ENCODE data around the gene CHCHD6. TPM values are rescaled to one million over a fixed set of nuclear protein-coding genes. Genes with fewer than 3 reads are reported as not detected.

CHCHD6 gene
- total RNA-seq, 2 experiments from 2014 or later = 17.2 to 17.7 TPM

DNA sequence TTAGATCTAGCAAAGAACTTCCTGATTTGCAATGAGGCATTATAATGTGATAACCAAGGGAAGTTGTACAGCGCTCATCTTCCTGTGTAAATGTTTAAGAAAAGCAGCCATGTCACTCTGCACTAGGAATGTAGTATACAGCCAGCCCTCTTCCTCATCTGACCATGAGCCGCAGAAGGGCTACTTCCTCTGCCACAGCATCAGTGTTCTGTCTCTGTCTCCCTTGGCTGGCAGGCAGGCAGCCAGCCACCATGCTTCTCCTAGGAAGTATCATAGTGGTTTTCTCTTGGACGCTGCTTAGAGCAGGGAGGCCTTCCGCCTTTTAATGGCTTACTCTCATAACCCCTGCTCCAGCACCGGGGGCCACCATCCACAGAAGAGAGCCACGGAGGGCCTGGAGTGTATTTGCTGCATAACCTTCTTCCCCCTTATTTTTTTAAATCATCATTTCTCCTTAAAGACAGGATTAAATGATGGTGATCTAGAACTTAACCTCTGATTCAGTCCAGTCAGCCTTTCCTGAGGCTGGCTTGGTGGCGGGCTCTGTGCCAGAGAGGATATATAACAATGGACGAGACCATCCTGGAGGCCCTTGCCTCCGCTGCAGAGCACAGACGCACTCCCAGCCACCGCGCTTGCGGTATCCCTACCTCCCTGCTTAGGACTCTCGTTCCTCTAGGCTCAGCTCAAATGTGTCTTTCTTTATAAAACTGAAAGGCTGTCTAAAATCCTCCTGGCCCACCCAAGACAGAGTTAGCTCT is 221.6 kb downstream of the CHCHD6 start:
- Mint-ChIP-seq H3K9me3 (no peaks in the 10 kb centered on the region), H3K27me3 (ENCODE audit: low read depth) (no peaks in the 10 kb centered on the region), H3K27ac (no peak overlapping the region), H3K36me3 (ENCODE audit: low read depth) (peaks cover 2% of the 10 kb centered on the region), H3K4me1 (ENCODE audit: low read depth) (no peaks in the 10 kb centered on the region), H3K4me3 (no peak overlapping the region)
- DNase-seq = no peak
- CTCF ChIA-PET = no interaction called here
- intact Hi-C loops (cut with micrococcal nuclease) = no loop called here

DNA sequence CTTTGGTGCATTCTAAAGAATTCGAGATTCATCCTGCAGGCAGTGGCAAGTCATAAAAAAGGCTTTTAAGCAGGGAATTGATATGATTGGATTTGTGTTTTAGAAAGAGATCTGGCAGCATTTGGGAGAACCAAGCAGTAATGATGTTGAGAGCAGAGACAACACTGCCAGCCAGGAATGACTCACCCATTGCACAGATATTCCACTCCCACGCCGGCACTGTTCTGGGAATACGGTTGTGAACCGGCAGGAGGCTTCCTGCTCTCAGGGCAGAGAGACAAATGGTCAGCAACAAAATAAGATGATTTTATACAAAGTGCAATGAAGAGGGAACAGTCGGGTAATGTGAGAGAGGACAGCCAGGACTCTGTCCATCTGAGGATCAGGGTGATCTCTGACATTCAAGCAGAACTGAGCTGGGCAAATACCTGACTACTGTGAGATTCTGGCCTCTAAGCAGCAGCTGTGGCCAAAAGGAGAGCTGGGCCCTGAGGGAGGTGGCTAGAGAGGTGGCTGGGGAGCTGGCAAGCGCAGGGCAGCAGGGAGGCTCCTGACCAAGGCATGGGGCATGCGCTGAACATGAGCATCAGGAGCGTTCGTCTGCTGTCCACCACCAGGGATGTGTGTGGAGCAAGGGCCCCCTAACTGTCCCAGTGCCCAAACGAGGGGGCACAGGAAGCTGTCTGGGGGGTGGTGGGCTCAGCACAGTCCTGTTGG is 222.8 kb downstream of the CHCHD6 start:
- H3K4me1 Mint-ChIP-seq (ENCODE audit: low read depth) = no peaks in the 10 kb centered on the region
- CTCF ChIA-PET = no interaction called here
- no peak overlapping the region for H3K4me3 Mint-ChIP-seq
- H3K27me3 Mint-ChIP-seq (ENCODE audit: low read depth) = no peaks in the 10 kb centered on the region
- no peaks in the 10 kb centered on the region for H3K9me3 Mint-ChIP-seq
- DNase-seq = no peak
- intact Hi-C loops (cut with micrococcal nuclease) = no loop called here
- no peak overlapping the region for H3K27ac Mint-ChIP-seq
- no peaks in the 10 kb centered on the region for H3K36me3 Mint-ChIP-seq (ENCODE audit: low read depth)

DNA sequence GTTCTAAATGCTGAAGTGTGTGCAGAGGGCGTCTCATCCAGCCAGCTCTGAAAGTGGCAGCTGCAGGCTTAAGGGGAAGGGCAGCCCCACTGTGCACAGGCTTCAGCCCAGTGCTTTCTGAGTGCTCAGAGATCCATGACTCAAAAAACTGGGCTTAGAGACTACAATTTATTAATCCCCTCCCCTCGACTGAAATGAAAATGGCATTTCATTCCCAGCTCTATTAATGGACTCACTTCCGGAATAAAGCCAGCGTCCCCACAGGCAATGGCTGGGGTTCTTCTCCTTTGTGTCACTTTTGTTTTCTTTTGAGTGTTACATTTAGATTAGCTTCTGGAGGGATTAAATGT is 223.3 kb downstream of the CHCHD6 start:
- intact Hi-C loops (cut with micrococcal nuclease) = no loop called here
- Mint-ChIP-seq H3K27me3 (ENCODE audit: low read depth) (no peaks in the 10 kb centered on the region), H3K4me1 (ENCODE audit: low read depth) (no peaks in the 10 kb centered on the region), H3K36me3 (ENCODE audit: low read depth) (no peaks in the 10 kb centered on the region), H3K4me3 (no peak overlapping the region), H3K27ac (no peak overlapping the region), H3K9me3 (no peaks in the 10 kb centered on the region)
- CTCF ChIA-PET = interaction anchor here (0.7 kb wide), 1 partner anchor 613 kb away, joined by 3 read pairs; no protein-coding TSS in a partner anchor
- DNase-seq = no peak

DNA sequence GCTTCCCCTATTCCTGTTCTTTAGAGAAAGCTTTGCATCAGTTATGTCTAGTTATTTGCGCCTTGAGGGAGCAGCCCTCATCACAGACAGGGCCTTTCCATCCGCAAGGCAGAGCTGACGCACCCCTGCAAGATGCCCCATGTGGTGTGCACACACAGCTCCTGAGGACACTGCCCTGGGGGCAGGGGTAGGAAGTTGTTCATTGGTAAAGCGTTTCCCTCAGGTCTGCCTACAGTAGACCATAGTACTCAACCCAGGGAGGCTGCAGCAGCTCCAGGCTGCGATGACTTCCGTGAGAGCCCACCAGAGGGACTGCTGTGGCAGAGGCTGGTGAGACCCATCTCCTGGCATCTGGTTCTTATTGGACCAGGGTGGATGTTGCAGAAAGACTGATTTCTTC is 223.8 kb downstream of the CHCHD6 start:
- Mint-ChIP-seq H3K36me3 (ENCODE audit: low read depth) (no peaks in the 10 kb centered on the region), H3K4me1 (ENCODE audit: low read depth) (no peaks in the 10 kb centered on the region), H3K4me3 (no peak overlapping the region), H3K9me3 (no peaks in the 10 kb centered on the region), H3K27me3 (ENCODE audit: low read depth) (no peaks in the 10 kb centered on the region), H3K27ac (no peak overlapping the region)
- intact Hi-C loops (cut with micrococcal nuclease) = no loop called here
- CTCF ChIA-PET = interaction anchor here (0.7 to 1.0 kb wide), 2 partner anchors 17 to 613 kb away, joined by 3 read pairs; no protein-coding TSS in a partner anchor
- no peak for DNase-seq

DNA sequence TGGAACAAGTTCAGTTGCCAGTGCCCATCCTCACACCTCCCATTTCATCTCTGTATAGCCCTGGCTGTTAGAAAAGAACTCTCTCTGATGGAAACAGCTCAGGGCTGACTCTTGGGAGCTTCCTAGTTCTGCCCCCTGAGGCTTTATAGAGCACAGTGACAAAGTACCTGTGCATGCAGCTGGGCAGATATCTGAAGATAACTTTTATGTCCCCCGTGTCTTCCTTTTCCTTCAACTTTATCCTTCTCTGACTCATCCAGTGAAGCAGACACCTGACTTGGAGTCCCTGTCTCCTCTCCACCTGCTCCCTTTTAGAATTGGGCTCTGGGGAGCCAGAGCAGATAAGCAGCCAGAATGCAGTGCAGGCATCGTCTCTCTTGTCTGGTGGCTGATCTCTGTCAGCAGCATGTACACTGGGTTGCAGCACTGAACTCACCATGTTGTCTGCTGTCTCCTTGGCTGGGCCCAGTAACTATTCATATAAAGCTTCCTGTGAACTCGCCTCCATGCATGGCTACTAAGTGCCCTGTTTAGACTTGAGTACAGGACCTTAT is 225.0 kb downstream of the CHCHD6 start:
- no peak for DNase-seq
- H3K36me3 Mint-ChIP-seq (ENCODE audit: low read depth) = no peaks in the 10 kb centered on the region
- intact Hi-C loops (cut with micrococcal nuclease) = no loop called here
- no peaks in the 10 kb centered on the region for H3K4me1 Mint-ChIP-seq (ENCODE audit: low read depth)
- no peak overlapping the region for H3K27ac Mint-ChIP-seq
- no peaks in the 10 kb centered on the region for H3K9me3 Mint-ChIP-seq
- H3K27me3 Mint-ChIP-seq (ENCODE audit: low read depth) = no peaks in the 10 kb centered on the region
- CTCF ChIA-PET = interaction anchor here (1.0 kb wide), 1 partner anchor 16 kb away, joined by 3 read pairs; no protein-coding TSS in a partner anchor
- no peak overlapping the region for H3K4me3 Mint-ChIP-seq

DNA sequence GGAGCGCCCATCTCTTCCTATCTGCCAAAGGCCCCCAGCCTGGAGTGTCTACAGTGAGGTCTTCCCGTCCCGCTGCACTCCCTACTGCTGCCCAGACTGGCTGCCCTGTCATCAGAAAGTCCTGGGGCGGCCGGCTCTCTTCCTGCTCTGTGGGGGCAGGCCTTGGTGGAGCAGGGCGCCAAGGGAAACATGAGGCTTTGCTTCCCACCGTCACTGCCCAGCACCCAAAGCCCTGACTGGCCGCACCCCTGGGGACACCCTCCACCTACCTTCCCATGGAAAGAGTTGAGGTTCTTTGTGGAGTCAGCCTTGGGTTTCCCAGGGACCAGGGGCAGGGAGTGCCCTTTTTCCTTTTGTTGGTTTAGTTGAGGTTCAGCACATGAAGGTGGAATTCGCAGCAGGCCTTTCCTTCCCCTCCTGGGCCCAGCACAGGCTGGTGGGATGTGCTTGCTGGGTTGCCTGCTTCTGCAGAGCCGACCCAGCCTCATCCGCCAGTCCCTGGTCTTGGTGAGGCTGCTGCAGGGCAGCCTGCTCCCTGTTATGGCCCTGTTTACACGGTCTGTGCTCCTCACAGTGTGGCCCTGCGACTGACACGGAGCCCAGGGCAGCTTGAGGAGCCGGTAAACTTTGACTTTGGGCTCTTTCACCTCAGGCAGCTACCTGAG is 227.0 kb downstream of the CHCHD6 start:
- H3K9me3 Mint-ChIP-seq = no peaks in the 10 kb centered on the region
- no peaks in the 10 kb centered on the region for H3K27me3 Mint-ChIP-seq (ENCODE audit: low read depth)
- no peaks in the 10 kb centered on the region for H3K4me1 Mint-ChIP-seq (ENCODE audit: low read depth)
- DNase-seq = no peak
- H3K4me3 Mint-ChIP-seq = no peak overlapping the region
- no peaks in the 10 kb centered on the region for H3K36me3 Mint-ChIP-seq (ENCODE audit: low read depth)
- no peak overlapping the region for H3K27ac Mint-ChIP-seq
- intact Hi-C loops (cut with micrococcal nuclease) = no loop called here
- CTCF ChIA-PET = no interaction called here

DNA sequence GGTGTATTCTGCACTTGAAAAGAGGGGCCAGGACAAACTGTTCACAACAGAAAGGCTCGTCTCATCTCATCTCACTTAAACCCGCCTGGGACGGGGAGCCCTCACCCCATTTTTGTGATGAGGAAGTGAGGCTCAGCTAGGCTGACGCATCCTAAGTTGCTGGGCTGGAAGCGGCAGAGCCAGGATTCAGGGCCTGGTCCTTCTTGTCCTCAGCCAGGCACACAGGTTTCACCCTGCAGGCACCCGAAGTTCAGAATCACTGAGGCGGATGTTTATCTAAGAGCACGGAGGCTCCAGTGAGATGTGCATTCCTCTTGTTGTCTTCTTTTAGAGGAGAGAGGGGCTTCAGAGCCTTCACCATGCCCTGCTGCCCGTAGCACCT is 227.8 kb downstream of the CHCHD6 start:
- CTCF ChIA-PET = no interaction called here
- no peak for DNase-seq
- no peaks in the 10 kb centered on the region for H3K4me1 Mint-ChIP-seq (ENCODE audit: low read depth)
- no peaks in the 10 kb centered on the region for H3K27me3 Mint-ChIP-seq (ENCODE audit: low read depth)
- intact Hi-C loops (cut with micrococcal nuclease) = no loop called here
- H3K9me3 Mint-ChIP-seq = no peaks in the 10 kb centered on the region
- no peak overlapping the region for H3K4me3 Mint-ChIP-seq
- H3K36me3 Mint-ChIP-seq (ENCODE audit: low read depth) = no peaks in the 10 kb centered on the region
- no peak overlapping the region for H3K27ac Mint-ChIP-seq

DNA sequence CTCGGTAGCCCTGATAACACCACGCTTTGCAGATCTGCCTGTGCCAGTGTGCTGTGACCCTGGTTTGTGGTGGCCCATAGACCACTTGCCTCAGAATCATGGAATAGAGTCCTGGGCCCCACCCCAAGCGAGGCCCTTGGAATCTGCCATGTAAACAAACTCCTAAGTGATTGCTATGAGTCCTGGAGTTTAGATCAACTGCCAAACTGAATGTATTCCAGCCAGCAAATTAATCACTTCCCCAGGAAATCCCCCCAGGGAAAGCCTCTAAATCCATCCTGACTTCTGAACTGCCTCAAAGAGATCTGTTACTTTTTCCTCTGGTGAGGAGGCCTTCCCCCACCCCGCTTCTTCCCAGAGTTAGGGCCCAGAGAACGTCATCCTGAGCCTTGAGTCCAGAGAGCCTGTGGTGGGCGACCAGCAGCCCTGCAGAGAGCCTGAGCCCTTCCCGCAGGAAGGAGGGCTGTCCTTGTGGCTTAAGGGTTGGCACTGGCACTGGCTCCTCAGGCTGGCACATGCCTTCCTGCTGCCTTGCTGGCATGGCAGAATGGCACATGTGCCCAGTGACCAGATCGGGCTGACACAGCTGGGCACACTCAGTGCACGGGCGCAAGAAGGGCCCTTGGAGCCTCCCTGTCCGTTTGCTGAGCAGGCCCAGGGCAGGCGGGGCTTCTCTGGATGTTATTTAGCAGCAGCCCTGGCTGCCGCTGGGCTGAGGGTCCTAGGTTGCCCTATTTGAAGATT is 228.3 kb downstream of the CHCHD6 start:
- CTCF ChIA-PET = no interaction called here
- no peaks in the 10 kb centered on the region for H3K36me3 Mint-ChIP-seq (ENCODE audit: low read depth)
- DNase-seq = no peak
- no peak overlapping the region for H3K4me3 Mint-ChIP-seq
- H3K27me3 Mint-ChIP-seq (ENCODE audit: low read depth) = no peaks in the 10 kb centered on the region
- H3K27ac Mint-ChIP-seq = no peak overlapping the region
- intact Hi-C loops (cut with micrococcal nuclease) = no loop called here
- no peaks in the 10 kb centered on the region for H3K9me3 Mint-ChIP-seq
- H3K4me1 Mint-ChIP-seq (ENCODE audit: low read depth) = no peaks in the 10 kb centered on the region

DNA sequence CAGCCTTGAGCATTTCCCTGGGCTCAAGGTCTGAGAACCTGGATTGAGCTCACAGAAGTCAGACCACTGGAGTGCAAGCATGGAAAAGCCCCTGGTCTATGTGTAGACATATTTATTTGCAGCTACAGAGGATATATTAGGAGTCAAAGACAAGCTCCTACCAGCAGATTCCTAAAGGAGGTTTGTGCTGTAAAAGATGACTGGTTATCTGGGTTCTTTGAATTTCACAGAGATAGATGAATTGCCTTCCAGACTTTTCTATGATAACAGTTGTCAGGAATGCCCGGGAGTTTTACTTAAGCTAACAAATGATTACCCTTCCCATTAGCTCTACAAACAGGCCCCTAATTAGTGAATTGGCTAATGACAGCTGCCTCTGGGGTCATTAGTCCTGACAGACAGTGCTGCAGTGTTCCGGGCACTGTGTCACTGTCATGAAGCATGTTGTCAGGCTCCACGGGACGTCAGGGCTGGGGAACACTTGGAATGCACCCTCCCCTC is 230.0 kb downstream of the CHCHD6 start:
- no peak overlapping the region for H3K27ac Mint-ChIP-seq
- H3K4me3 Mint-ChIP-seq = no peak overlapping the region
- no peaks in the 10 kb centered on the region for H3K9me3 Mint-ChIP-seq
- CTCF ChIA-PET = no interaction called here
- intact Hi-C loops (cut with micrococcal nuclease) = no loop called here
- no peaks in the 10 kb centered on the region for H3K27me3 Mint-ChIP-seq (ENCODE audit: low read depth)
- H3K36me3 Mint-ChIP-seq (ENCODE audit: low read depth) = no peaks in the 10 kb centered on the region
- H3K4me1 Mint-ChIP-seq (ENCODE audit: low read depth) = no peaks in the 10 kb centered on the region
- DNase-seq = no peak

DNA sequence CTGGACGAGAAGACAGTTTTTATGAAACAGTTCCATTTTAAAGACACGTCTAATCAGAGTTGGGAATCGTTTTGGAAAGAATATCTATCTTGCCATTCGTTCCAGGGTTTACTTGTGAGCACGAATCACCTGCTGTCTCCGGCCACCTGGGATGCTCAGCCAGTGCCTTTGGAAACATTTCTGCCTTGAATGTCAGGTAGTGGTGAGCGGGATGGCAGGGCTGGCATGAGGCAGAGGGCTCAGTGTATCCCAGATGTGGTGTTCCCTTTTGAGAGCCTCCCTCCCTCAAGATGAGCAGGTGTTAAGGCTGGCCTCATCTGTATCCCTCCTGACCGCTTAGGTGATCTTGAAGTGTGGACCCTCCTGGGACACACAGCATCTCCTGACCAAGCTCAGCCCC is 231.0 kb downstream of the CHCHD6 start:
- H3K4me3 Mint-ChIP-seq = no peak overlapping the region
- CTCF ChIA-PET = no interaction called here
- no peaks in the 10 kb centered on the region for H3K9me3 Mint-ChIP-seq
- no peak for DNase-seq
- no peaks in the 10 kb centered on the region for H3K27me3 Mint-ChIP-seq (ENCODE audit: low read depth)
- H3K36me3 Mint-ChIP-seq (ENCODE audit: low read depth) = no peaks in the 10 kb centered on the region
- intact Hi-C loops (cut with micrococcal nuclease) = no loop called here
- H3K4me1 Mint-ChIP-seq (ENCODE audit: low read depth) = no peaks in the 10 kb centered on the region
- H3K27ac Mint-ChIP-seq = no peak overlapping the region

DNA sequence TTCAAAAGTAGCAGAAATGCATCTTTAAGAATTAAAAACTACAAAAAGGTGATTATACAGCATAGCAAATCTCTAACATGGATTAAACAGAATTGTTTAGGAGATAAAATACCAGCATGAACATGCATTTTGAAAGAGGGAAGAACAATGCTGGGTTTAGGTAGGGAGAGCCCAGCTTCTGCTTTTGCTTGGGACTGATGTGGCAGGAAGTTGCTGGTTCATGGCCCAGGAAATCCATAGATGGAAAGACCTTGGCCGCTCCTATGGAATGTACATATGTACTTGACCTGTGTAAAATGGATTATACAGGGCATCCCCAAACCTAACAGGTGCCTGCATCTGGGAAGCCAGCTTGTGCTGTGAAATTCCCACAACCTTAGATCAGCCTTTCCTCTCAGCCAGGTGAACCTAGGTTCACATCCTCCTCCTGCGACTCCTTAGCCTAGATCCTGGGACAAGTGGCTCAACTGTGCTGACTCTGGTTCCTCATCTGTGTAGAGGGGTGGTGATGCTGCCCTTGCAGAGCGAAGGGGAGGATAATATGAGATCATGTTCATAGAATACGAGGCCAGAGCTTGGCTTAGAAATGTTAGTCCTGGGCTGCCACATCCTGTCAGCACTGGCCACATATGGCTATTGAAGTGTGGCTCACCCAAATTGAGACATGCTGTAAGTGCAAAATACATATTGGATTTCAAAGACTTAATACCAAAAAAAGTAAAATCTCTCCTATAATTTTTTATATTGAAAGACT is 231.9 kb downstream of the CHCHD6 start:
- Mint-ChIP-seq H3K36me3 (ENCODE audit: low read depth) (no peaks in the 10 kb centered on the region), H3K9me3 (no peaks in the 10 kb centered on the region), H3K27ac (no peak overlapping the region), H3K4me3 (no peak overlapping the region), H3K4me1 (ENCODE audit: low read depth) (no peaks in the 10 kb centered on the region), H3K27me3 (ENCODE audit: low read depth) (no peaks in the 10 kb centered on the region)
- DNase-seq = no peak
- intact Hi-C loops (cut with micrococcal nuclease) = no loop called here
- CTCF ChIA-PET = interaction anchor here (1.0 kb wide), 1 partner anchor 38 kb away, joined by 3 read pairs; no protein-coding TSS in a partner anchor

All from activated naive CD4-positive, alpha-beta T cell treated with anti-CD3 and anti-CD28 coated beads for 36 hours (primary cell).